ENCODE measurements around the gene PPP1R37. TPM values are rescaled to one million over a fixed set of nuclear protein-coding genes. Genes with fewer than 3 reads are reported as not detected.
A peak's percentile ranks its signal among the peaks of the same experiment; 100 is the strongest.

Gene PPP1R37
- total RNA-seq, 4 donors from 2014 or later, result 34.9 to 59.7 (median 42.9) TPM

- Histone ChIP-seq H3K36me3 (no peaks in the 10 kb centered on the region), H3K9me3 (no peaks in the 10 kb centered on the region), H3K27me3 (no peaks in the 10 kb centered on the region), H3K4me3 (replicated peaks in 1 of 3) (no peak overlapping the region), H3K27ac (no peak overlapping the region), H3K4me1 (peaks cover 7 to 18% of the 10 kb centered on the region in 2 donors)
- WGBS, 2 donors, result 77 to 79% methylated on average over 12 of the region's 12 CpGs
- no peak for DNase-seq
- intact Hi-C loops (cut with DNase I), result no loop called here
- TF ChIP-seq POLR2A (IDR thresholded peaks at IDR 0.05) (no peak), CTCF (IDR thresholded peaks at IDR 0.05) (no peak)
Observed at GRCh38 chr19:45173816-45174215, 80.8 kb downstream of the PPP1R37 start.

- Histone ChIP-seq H3K27ac (no peak overlapping the region), H3K4me3 (replicated peaks in 1 of 3) (no peak overlapping the region), H3K36me3 (no peaks in the 10 kb centered on the region), H3K27me3 (no peaks in the 10 kb centered on the region), H3K9me3 (no peaks in the 10 kb centered on the region), H3K4me1 (peaks cover 15 to 31% of the 10 kb centered on the region in 2 donors)
- intact Hi-C loops (cut with DNase I), result no loop called here
- no peak for TF ChIP-seq POLR2A (IDR thresholded peaks at IDR 0.05)
- TF ChIP-seq CTCF (IDR thresholded peaks at IDR 0.05), result no peak
- peak in 1 of 2 donors; percentile 43 for DNase-seq
- 73 to 77% methylated on average over 10 of the region's 10 CpGs for WGBS, 2 donors
Observed at GRCh38 chr19:45175515-45176345, 82.8 kb downstream of the PPP1R37 start.

GRCh38 chr19:45177817-45178261 lies 84.9 kb downstream of the PPP1R37 start, which contains the start of gene TRAPPC6A:
TSS of gene TRAPPC6A (minus strand) at chr19:45178237. CDS start at chr19:45178218, 19 bp downstream.
- TF ChIP-seq POLR2A (IDR thresholded peaks at IDR 0.05) (peak in 1 of 2 donors; percentile 36), CTCF (IDR thresholded peaks at IDR 0.05) (no peak)
- 1 to 2% methylated on average over 22 to 32 of the region's 36 CpGs for WGBS, 2 donors
- Histone ChIP-seq H3K27ac (peak within 1 kb of the TSS; percentile 46 to 76 (median 65)), H3K4me1 (peaks cover 15 to 25% of the 10 kb centered on the region in 2 donors), H3K27me3 (no peaks in the 10 kb centered on the region), H3K4me3 (replicated peaks in 1 of 3) (peak within 1 kb of the TSS; percentile 51 to 79 (median 75)), H3K36me3 (no peaks in the 10 kb centered on the region), H3K9me3 (no peaks in the 10 kb centered on the region)
- no peak for DNase-seq
- intact Hi-C loops (cut with DNase I), result no loop called here

- Histone ChIP-seq H3K4me1 (peaks cover 15 to 25% of the 10 kb centered on the region in 2 donors), H3K4me3 (replicated peaks in 1 of 3) (peak within 1 kb of the TSS; percentile 51 to 79 (median 75)), H3K9me3 (no peaks in the 10 kb centered on the region), H3K36me3 (no peaks in the 10 kb centered on the region), H3K27ac (peak within 1 kb of the TSS; percentile 46 to 76 (median 65)), H3K27me3 (no peaks in the 10 kb centered on the region)
- WGBS, 2 donors, result 0% methylated on average over 36 to 48 of the region's 51 CpGs
- peak; percentile 17 to 77 for TF ChIP-seq POLR2A (IDR thresholded peaks at IDR 0.05)
- peak in 1 of 6 experiments; percentile 23 for TF ChIP-seq CTCF (IDR thresholded peaks at IDR 0.05)
- intact Hi-C loops (cut with DNase I), result no loop called here
- peak; percentile 100 for DNase-seq
Observed at GRCh38 chr19:45178262-45179071, 85.5 kb downstream of the PPP1R37 start, which contains the start of gene BLOC1S3. TSS of gene BLOC1S3 (plus strand) at chr19:45178784. CDS start at chr19:45179297, 513 bp downstream.

All from thyroid gland (tissue), 4 donors.